Lower leg skin (tissue), 4 donors: ENCODE results near the gene RSPRY1. TPM values are rescaled to one million over a fixed set of nuclear protein-coding genes. Genes with fewer than 3 reads are reported as not detected.

Experiments
- DNase-seq, 2 donors: peaks; one replicate each; pipeline ENCODE4 v3.0.0-alpha.2; 2019; ENCODE audit warnings: low spot score in 2 of 2
- H3K4me3 ChIP-seq: fragments of 200-600 bp; sonication (generic); 2 replicates; pipeline ENCODE4 v1.5.1; 2017; ENCODE audit warnings: mild to moderate bottlenecking, low read depth; ENCODE audit not compliant: poor library complexity, severe bottlenecking
- CTCF ChIP-seq, 3 donors: fragments of 450-650 bp; IDR thresholded peaks; one replicate each; pipeline ENCODE4 v1.5.1; 2016; ENCODE audit warnings: antibody characterized with exemption in 3 of 3, mild to moderate bottlenecking in 3 of 3, moderate library complexity in 2 of 3
- POLR2A ChIP-seq, 2 donors: fragments of 450-650 bp; IDR thresholded peaks; one replicate each; pipeline ENCODE4 v1.6.1; 2016 to 2017; ENCODE audit warnings: antibody characterized with exemption in 2 of 2, mild to moderate bottlenecking in 1 of 2, moderate library complexity in 1 of 2
- WGBS, 2 donors: methylation state at CpG; one replicate each; pipeline ENCODE4 v1.1.5; 2018; 5-methylcytosine and 5-hydroxymethylcytosine counted together
- intact Hi-C: fragments of 100-400 bp; cut with DNase I; formaldehyde crosslinking; loops from one replicate; pipeline ENCODE4 v1.15.0; 2023; ENCODE audit warnings: low total_unique reads
- total RNA-seq, 4 donors: library from RNA; depleted of rRNA; stranded (reverse); fragments of >200 nt; gene quantifications; one replicate each; pipeline ENCODE4 v1.1.0, GENCODE V29; 2016

Gene RSPRY1
- total RNA-seq, 4 donors from 2014 or later, result 23.8 to 31.2 (median 26.8) TPM

GRCh38 chr16:57216968-57217367 is 30.8 kb downstream of the RSPRY1 start:
- H3K4me3 ChIP-seq, result no peak overlapping the region
- 83 to 86% methylated on average over 2 of the region's 2 CpGs for WGBS, 2 donors

GRCh38 chr16:57223057-57223456 is 36.9 kb downstream of the RSPRY1 start:
- WGBS, 2 donors, result 88 to 100% methylated on average over 1 of the region's 1 CpG
- TF ChIP-seq POLR2A (IDR thresholded peaks at IDR 0.05) (no peak), CTCF (IDR thresholded peaks at IDR 0.05) (no peak)
- no peak for DNase-seq
- intact Hi-C loops, result no loop called here
- no peak overlapping the region for H3K4me3 ChIP-seq

More at GRCh38 chr16:57216968-57217367, 30.8 kb downstream of the RSPRY1 start:
- TF ChIP-seq CTCF (IDR thresholded peaks at IDR 0.05) (no peak), POLR2A (IDR thresholded peaks at IDR 0.05) (no peak)
- intact Hi-C loops, result no loop called here
- no peak for DNase-seq

GRCh38 chr16:57224651-57225335 is 38.7 kb downstream of the RSPRY1 start:
- no peak overlapping the region for H3K4me3 ChIP-seq
- TF ChIP-seq CTCF (IDR thresholded peaks at IDR 0.05) (no peak), POLR2A (IDR thresholded peaks at IDR 0.05) (no peak)
- DNase-seq, result no peak
- intact Hi-C loops, result no loop called here
- 93 to 96% methylated on average over 6 of the region's 6 CpGs for WGBS, 2 donors

GRCh38 chr16:57225978-57226377 is 39.8 kb downstream of the RSPRY1 start:
- no peak overlapping the region for H3K4me3 ChIP-seq
- TF ChIP-seq POLR2A (IDR thresholded peaks at IDR 0.05), result no peak
- TF ChIP-seq CTCF (IDR thresholded peaks at IDR 0.05), result no peak
- intact Hi-C loops, result no loop called here
- DNase-seq, result no peak
- 95 to 98% methylated on average over 7 of the region's 7 CpGs for WGBS, 2 donors

GRCh38 chr16:57226701-57227621 is 40.8 kb downstream of the RSPRY1 start:
- WGBS, 2 donors, result 85 to 87% methylated on average over 4 of the region's 4 CpGs
- no peak overlapping the region for H3K4me3 ChIP-seq
- intact Hi-C loops, result no loop called here
- no peak for DNase-seq
- TF ChIP-seq POLR2A (IDR thresholded peaks at IDR 0.05) (no peak), CTCF (IDR thresholded peaks at IDR 0.05) (no peak)
